H9 (cell line): Measurements from ENCODE around the gene UGT2A1. TPM values are rescaled to one million over a fixed set of nuclear protein-coding genes. Genes with fewer than 3 reads are reported as not detected.

Experiments
- DNase-seq: peaks from one replicate; pipeline ENCODE4 v3.0.0-alpha.2; 2017
- H2AFZ ChIP-seq: one replicate; pipeline ENCODE4 v1.6.1; 2013; ENCODE audit warnings: mild to moderate bottlenecking, low read length, control low read depth, moderate library complexity
- H2AK5ac ChIP-seq: 2 replicates; pipeline ENCODE4 v1.6.1; 2013; ENCODE audit warnings: low read length, control low read depth, mixed read lengths; ENCODE audit not compliant: insufficient read length
- H2BK120ac ChIP-seq: one replicate; pipeline ENCODE4 v1.6.1; 2013; ENCODE audit warnings: low read depth, mild to moderate bottlenecking, low read length, control low read depth, inconsistent platforms; ENCODE audit not compliant: poor library complexity, severe bottlenecking
- H2BK12ac ChIP-seq: 2 replicates; pipeline ENCODE4 v1.6.1; 2013; ENCODE audit warnings: low read length, control low read depth, mixed read lengths, low read depth; ENCODE audit not compliant: insufficient read length
- H2BK15ac ChIP-seq: 2 replicates; pipeline ENCODE4 v1.6.1; 2013; ENCODE audit warnings: low read depth, low read length, control low read depth
- H2BK20ac ChIP-seq: one replicate; pipeline ENCODE4 v1.6.1; 2013; ENCODE audit warnings: low read depth, mild to moderate bottlenecking, low read length, control low read depth, inconsistent platforms; ENCODE audit not compliant: poor library complexity, severe bottlenecking
- H2BK5ac ChIP-seq: 2 replicates; pipeline ENCODE4 v1.6.1; 2013; ENCODE audit warnings: low read length, control low read depth, mixed read lengths; ENCODE audit not compliant: insufficient read length
- H3K14ac ChIP-seq: 2 replicates; pipeline ENCODE4 v1.6.1; 2013; ENCODE audit warnings: low read length, control low read depth; ENCODE audit not compliant: insufficient read depth
- H3K18ac ChIP-seq: 2 replicates; pipeline ENCODE4 v1.6.1; 2013; ENCODE audit warnings: low read depth, mild to moderate bottlenecking, mixed read lengths, low read length, control low read depth; ENCODE audit not compliant: insufficient read length
- H3K23ac ChIP-seq: 2 replicates; pipeline ENCODE4 v1.6.1; 2013; ENCODE audit warnings: low read length, control low read depth, mixed read lengths, low read depth; ENCODE audit not compliant: insufficient read length
- H3K23me2 ChIP-seq: 2 replicates; pipeline ENCODE4 v1.6.1; 2013; ENCODE audit warnings: low read depth, mild to moderate bottlenecking, mixed read lengths, low read length, control low read depth; ENCODE audit not compliant: insufficient read length, poor library complexity, severe bottlenecking
- H3K27ac ChIP-seq: 2 replicates; pipeline ENCODE4 v1.5.1; 2013; ENCODE audit warnings: low read length, control low read depth, mixed read lengths, low read depth; ENCODE audit not compliant: insufficient read length
- H3K27me3 ChIP-seq: 2 replicates; pipeline ENCODE4 v1.6.1; 2013; ENCODE audit warnings: low read length, control low read depth, inconsistent platforms; ENCODE audit not compliant: insufficient read depth
- H3K4ac ChIP-seq: 2 replicates; pipeline ENCODE4 v1.6.1; 2013; ENCODE audit warnings: low read depth, mild to moderate bottlenecking, control low read depth, inconsistent platforms, low read length, moderate library complexity
- H3K4me1 ChIP-seq: 2 replicates; pipeline ENCODE4 v1.6.1; 2013; ENCODE audit warnings: low read length, control low read depth, inconsistent platforms; ENCODE audit not compliant: insufficient read depth
- H3K4me2 ChIP-seq: 2 replicates; pipeline ENCODE4 v1.6.1; 2013; ENCODE audit warnings: low read length, control low read depth, mixed read lengths; ENCODE audit not compliant: insufficient read length, insufficient read depth
- H3K56ac ChIP-seq: 2 replicates; pipeline ENCODE4 v1.6.1; 2013; ENCODE audit warnings: low read depth, mild to moderate bottlenecking, mixed read lengths, low read length, control low read depth; ENCODE audit not compliant: insufficient read length
- H3K79me1 ChIP-seq: 2 replicates; pipeline ENCODE4 v1.6.1; 2013; ENCODE audit warnings: low read depth, mild to moderate bottlenecking, moderate library complexity, low read length, control low read depth, inconsistent platforms; ENCODE audit not compliant: insufficient read depth, poor library complexity, severe bottlenecking
- H3K79me2 ChIP-seq: 2 replicates; pipeline ENCODE4 v1.6.1; 2013; ENCODE audit warnings: low read length, control low read depth, inconsistent platforms; ENCODE audit not compliant: insufficient read depth
- H3K9ac ChIP-seq: 2 replicates; pipeline ENCODE4 v1.6.1; 2013; ENCODE audit warnings: low read length, control low read depth, mixed read lengths; ENCODE audit not compliant: insufficient read length; ENCODE audit errors: extremely low read depth
- H3K9me3 ChIP-seq: one replicate; pipeline ENCODE4 v1.6.1; 2013; ENCODE audit warnings: low read depth, low read length, inconsistent platforms; ENCODE audit not compliant: control insufficient read depth
- H3T11ph ChIP-seq: one replicate; pipeline ENCODE4 v1.6.1; 2013; ENCODE audit warnings: mild to moderate bottlenecking, low read length, control low read depth, inconsistent platforms
- H4K20me1 ChIP-seq: one replicate; pipeline ENCODE4 v1.6.1; 2013; ENCODE audit not compliant: control insufficient read depth, insufficient read length, insufficient read depth
- H4K5ac ChIP-seq: 2 replicates; pipeline ENCODE4 v1.6.1; 2013; ENCODE audit warnings: low read depth, mild to moderate bottlenecking, mixed read lengths, low read length, control low read depth; ENCODE audit not compliant: insufficient read length
- H4K8ac ChIP-seq: replicated peaks from 2 replicates; pipeline ENCODE4 v1.6.1; 2013; ENCODE audit warnings: low read length, control low read depth, mixed read lengths, low read depth; ENCODE audit not compliant: insufficient read length
- H4K91ac ChIP-seq: 2 replicates; pipeline ENCODE4 v1.6.1; 2013; ENCODE audit warnings: low read depth, mild to moderate bottlenecking, moderate library complexity, mixed read lengths, low read length, control low read depth; ENCODE audit not compliant: insufficient read length
- H3K27ac Mint-ChIP-seq, 3 experiments: 2 replicates in 2 of 3; 3 replicates in 1 of 3; pipeline ENCODE4 v1.8.0; 2020 to 2021; ENCODE audit warnings: mixed read lengths in 3 of 3, mild to moderate bottlenecking in 1 of 3, moderate library complexity in 1 of 3
- H3K27me3 Mint-ChIP-seq: 2 replicates; pipeline ENCODE4 v1.8.0; 2021; ENCODE audit warnings: low read depth, mild to moderate bottlenecking, moderate library complexity, mixed read lengths
- H3K36me3 Mint-ChIP-seq, 3 experiments: 2 replicates in 2 of 3; 3 replicates in 1 of 3; pipeline ENCODE4 v1.8.0; 2020 to 2021; ENCODE audit warnings: low read depth in 3 of 3, mixed read lengths in 3 of 3; ENCODE audit not compliant: insufficient read depth in 1 of 3
- H3K4me1 Mint-ChIP-seq, 2 experiments: 2 replicates each; pipeline ENCODE4 v1.8.0; 2020; ENCODE audit warnings: mixed read lengths in 2 of 2
- H3K4me3 Mint-ChIP-seq, 2 experiments: 2 replicates in 1 of 2; 3 replicates in 1 of 2; pipeline ENCODE4 v1.8.0; 2020 to 2021; ENCODE audit warnings: mild to moderate bottlenecking in 2 of 2, mixed read lengths in 2 of 2, moderate library complexity in 1 of 2
- H3K9me3 Mint-ChIP-seq, 2 experiments: 2 replicates in 1 of 2; 3 replicates in 1 of 2; pipeline ENCODE4 v1.8.0; 2020; ENCODE audit warnings: mild to moderate bottlenecking in 2 of 2, mixed read lengths in 2 of 2, moderate library complexity in 1 of 2
- CTCF ChIP-seq: fragments of 200-600 bp; sonication (generic); conservative IDR thresholded peaks from 3 replicates; pipeline ENCODE4 v1.8.0; 2021; ENCODE audit warnings: antibody characterized with exemption, mild to moderate bottlenecking
- WGBS: extraction: QIAGEN DNeasy Blood & Tissue Kit; methylation state at CpG from one replicate; pipeline ENCODE4 v1.1.7; 2013; ENCODE audit warnings: missing lambda C conversion rate, low lambda C conversion rate, mixed read lengths; ENCODE audit not compliant: insufficient read length; ENCODE audit errors: extremely low coverage; 5-methylcytosine and 5-hydroxymethylcytosine counted together
- total RNA-seq: library from RNA; stranded (reverse); gene quantifications from 2 replicates; pipeline ENCODE4 v1.2.1, GENCODE V29; 2021

Gene UGT2A1
- total RNA-seq, 1 experiment from 2014 or later, result not detected

GRCh38 chr4:69563424-69563823, 89.6 kb downstream of the UGT2A1 start:
- Histone ChIP-seq H3K79me1 (no peaks in the 10 kb centered on the region), H3K79me2 (no peaks in the 10 kb centered on the region), H2AK5ac (no peak overlapping the region), H3K23me2 (no peaks in the 10 kb centered on the region), H3K23ac (no peak overlapping the region), H2BK15ac (no peak overlapping the region), H4K91ac (no peak overlapping the region), H4K20me1 (no peaks in the 10 kb centered on the region), H3K9me3 (no peaks in the 10 kb centered on the region), H2BK5ac (no peak overlapping the region), H2BK120ac (no peak overlapping the region), H2BK12ac (no peak overlapping the region), H2BK20ac (no peak overlapping the region), H3T11ph (no peak overlapping the region), H2AFZ (no peak overlapping the region), H3K14ac (no peak overlapping the region), H3K4ac (no peak overlapping the region), H4K8ac (no peak overlapping the region), H3K4me1 (no peaks in the 10 kb centered on the region), H3K27ac (no peak overlapping the region), H4K5ac (no peak overlapping the region), H3K4me2 (no peak overlapping the region), H3K18ac (no peak overlapping the region), H3K56ac (no peak overlapping the region), H3K9ac (no peak overlapping the region), H3K27me3 (no peaks in the 10 kb centered on the region)
- no CpG with 5 or more reads among the region's 2 CpGs for WGBS
- H3K27me3 Mint-ChIP-seq, result no peaks in the 10 kb centered on the region
- TF ChIP-seq CTCF, result no peak
- H3K4me1 Mint-ChIP-seq, result no peaks in the 10 kb centered on the region
- no peaks in the 10 kb centered on the region; a peak in 1 of 7 replicates for H3K36me3 Mint-ChIP-seq
- no peak overlapping the region for H3K4me3 Mint-ChIP-seq
- no peak overlapping the region for H3K27ac Mint-ChIP-seq
- peaks cover 4 to 5% of the 10 kb centered on the region in 2 experiments; a peak in 4 of 5 replicates for H3K9me3 Mint-ChIP-seq
- DNase-seq, result no peak
